HepG2 (cell line): ENCODE measurements around the gene BIRC6. TPM values are rescaled to one million over a fixed set of nuclear protein-coding genes. Genes with fewer than 3 reads are reported as not detected.

Experiments
- ARID4A ChIP-seq: sonication (generic); formaldehyde crosslinking; IDR thresholded peaks from 2 replicates; pipeline ENCODE4 v1.5.0; 2020; ENCODE audit warnings: mild to moderate bottlenecking, missing genetic modification reagents, borderline replicate concordance
- DMAP1 ChIP-seq: IDR thresholded peaks from 2 replicates; pipeline ENCODE4 v1.6.1; 2016
- ELK4 ChIP-seq: sonication (generic); formaldehyde crosslinking; IDR thresholded peaks from 2 replicates; pipeline ENCODE4 v1.9.0; 2021; ENCODE audit warnings: missing genetic modification reagents, borderline replicate concordance
- EP300 ChIP-seq, 3 experiments: sonication (generic) in 1 of 3; formaldehyde crosslinking in 1 of 3; IDR thresholded peaks; 2 replicates each; pipeline versions ENCODE4 v1.5.1 to v1.6.1; 2011 to 2020; ENCODE audit warnings: low read depth in 2 of 3, low read length in 2 of 3, borderline replicate concordance in 1 of 3, improper control_type of control experiment in 1 of 3, mild to moderate bottlenecking in 1 of 3, missing genetic modification reagents in 1 of 3, moderate library complexity in 1 of 3
- HMGXB3 ChIP-seq: sonication (generic); formaldehyde crosslinking; IDR thresholded peaks from 2 replicates; pipeline ENCODE4 v1.4.0; 2020; ENCODE audit warnings: missing genetic modification reagents, borderline replicate concordance
- KDM6A ChIP-seq: IDR thresholded peaks from 2 replicates; pipeline ENCODE4 v1.6.1; 2016; ENCODE audit warnings: low read depth
- NR2F6 ChIP-seq, 2 experiments: IDR thresholded peaks; 2 replicates each; pipeline ENCODE4 v1.6.1; 2016; ENCODE audit warnings: antibody characterized with exemption in 1 of 2, mild to moderate bottlenecking in 1 of 2
- PITX1 ChIP-seq: sonication (generic); formaldehyde crosslinking; IDR thresholded peaks from 2 replicates; pipeline ENCODE4 v1.5.1; 2020; ENCODE audit warnings: mild to moderate bottlenecking, missing genetic modification reagents
- POLR2AphosphoS5 ChIP-seq: IDR thresholded peaks from 2 replicates; pipeline ENCODE4 v1.6.1; 2012; ENCODE audit warnings: low read depth, low read length
- PRMT3 ChIP-seq: sonication (generic); formaldehyde crosslinking; IDR thresholded peaks from 2 replicates; pipeline ENCODE4 v1.8.1; 2022; ENCODE audit warnings: low read depth, mild to moderate bottlenecking, moderate library complexity, missing genetic modification reagents, borderline replicate concordance
- SP140L ChIP-seq: sonication (generic); formaldehyde crosslinking; IDR thresholded peaks from 2 replicates; pipeline ENCODE4 v1.4.0; 2020; ENCODE audit warnings: missing genetic modification reagents, borderline replicate concordance
- SSRP1 ChIP-seq: IDR thresholded peaks from 2 replicates; pipeline ENCODE4 v1.6.1; 2016; ENCODE audit warnings: control low read depth
- ZNF33B ChIP-seq: sonication (generic); formaldehyde crosslinking; IDR thresholded peaks from 2 replicates; pipeline ENCODE4 v1.5.1; 2020; ENCODE audit warnings: mild to moderate bottlenecking, missing genetic modification reagents
- ZNF431 ChIP-seq: sonication (generic); formaldehyde crosslinking; IDR thresholded peaks from 2 replicates; pipeline ENCODE4 v1.9.0; 2022; ENCODE audit warnings: missing genetic modification reagents, low read depth, mild to moderate bottlenecking, borderline replicate concordance
- ZNF496 ChIP-seq: sonication (generic); formaldehyde crosslinking; IDR thresholded peaks from 2 replicates; pipeline ENCODE4 v1.8.1; 2023; ENCODE audit warnings: mild to moderate bottlenecking, moderate library complexity, missing genetic modification reagents; ENCODE audit not compliant: insufficient replicate concordance
- ZNF704 ChIP-seq: sonication (generic); formaldehyde crosslinking; IDR thresholded peaks from 2 replicates; pipeline ENCODE4 v1.8.1; 2023; ENCODE audit warnings: mild to moderate bottlenecking, inconsistent platforms, moderate library complexity, missing genetic modification reagents, borderline replicate concordance
- ZNF768 ChIP-seq: sonication (generic); formaldehyde crosslinking; IDR thresholded peaks from 2 replicates; pipeline ENCODE4 v1.4.0; 2020; ENCODE audit warnings: missing genetic modification reagents
- ZNF777 ChIP-seq: sonication (generic); formaldehyde crosslinking; IDR thresholded peaks from 2 replicates; pipeline ENCODE4 v1.4.0; 2020; ENCODE audit warnings: missing genetic modification reagents
- ZSCAN31 ChIP-seq: sonication (generic); formaldehyde crosslinking; IDR thresholded peaks from 2 replicates; pipeline ENCODE4 v1.5.0; 2020; ENCODE audit warnings: low read depth, mild to moderate bottlenecking, missing genetic modification reagents
- polyA plus RNA-seq, 8 experiments: library from polyadenylated mRNA; depleted of rRNA in 3 of 8; stranded (reverse) in 7 of 8; unstranded in 1 of 8; fragments of >200 nt; fragmentation: Illumina TruSeq in 4 of 8; extraction: Trizol in 4 of 8; gene quantifications; 2 replicates each; pipeline versions ENCODE4 v1.2.1 to v1.2.3, GENCODE V29; 2011 to 2016; ENCODE audit warnings: low read depth in 4 of 8, missing spikeins in 1 of 8, mixed read lengths in 1 of 8; ENCODE audit not compliant: insufficient read depth in 1 of 8
- total RNA-seq, 5 experiments: library from RNA; depleted of rRNA; stranded (reverse); fragments of >200 nt; fragmentation: Illumina TruSeq; extraction: Trizol; gene quantifications; 2 replicates each; pipeline ENCODE4 v1.2.3, GENCODE V29; 2016; ENCODE audit warnings: low read depth in 1 of 5

Gene BIRC6
- total and polyA plus RNA-seq, 2 of the 13 experiments (the other 11 are each of a cell fraction or from before 2014, with no cell fraction given): 65.6 to 120 TPM

GRCh38 chr2:32442020-32442467 lies 85.2 kb downstream of the BIRC6 start (continued):
- TF ChIP-seq HMGXB3: no peak
- no peak for TF ChIP-seq ZNF777 (CRISPR knock-in tag)
- no peak for TF ChIP-seq ZSCAN31 (CRISPR knock-in tag)
- no peak; the same call in 1 of the 2 replicates for TF ChIP-seq ARID4A
- TF ChIP-seq EP300 (IDR thresholded peaks at IDR 0.05; ENCODE audit: low read depth in 2 of 2, low read length in 2 of 2): no peak; a peak in 1 of 4 replicates
- no peak for TF ChIP-seq EP300 (CRISPR knock-in tag; IDR thresholded peaks at IDR 0.05; ENCODE audit: borderline replicate concordance)
- TF ChIP-seq ZNF33B (CRISPR knock-in tag): no peak
- TF ChIP-seq PITX1 (CRISPR knock-in tag): no peak
- no peak for TF ChIP-seq DMAP1 (CRISPR knock-in tag)
- no peak; the same call in 1 of the 2 replicates for TF ChIP-seq SSRP1 (CRISPR knock-in tag)
- no peak for TF ChIP-seq ELK4 (CRISPR knock-in tag)
- no peak for TF ChIP-seq PRMT3 (CRISPR knock-in tag)
- no peak for TF ChIP-seq ZNF704 (CRISPR knock-in tag)
- peak; percentile 33; the same call in 1 of the 2 replicates for TF ChIP-seq KDM6A (CRISPR knock-in tag)
- no peak for TF ChIP-seq ZNF496
- peak; percentile 37; the same call in 1 of the 2 replicates for TF ChIP-seq POLR2AphosphoS5
- no peak for TF ChIP-seq ZNF768 (CRISPR knock-in tag)
- no peak for TF ChIP-seq NR2F6 (IDR thresholded peaks at IDR 0.05)
- TF ChIP-seq NR2F6 (CRISPR knock-in tag; IDR thresholded peaks at IDR 0.05): 0 out of 2 replicates have a peak, but pooled peaks have one; percentile 2
- TF ChIP-seq SP140L (CRISPR knock-in tag): no peak
- TF ChIP-seq ZNF431 (CRISPR knock-in tag): no peak
